GM12891 (cell line): ENCODE data around the gene UPP2.

Experiments used
- PAX5 ChIP-seq: IDR thresholded peaks from 2 replicates; pipeline ENCODE4 v1.6.1; 2011; ENCODE audit warnings: low read length, moderate library complexity, mild to moderate bottlenecking; ENCODE audit not compliant: insufficient read depth, severe bottlenecking
- POLR2A ChIP-seq: IDR thresholded peaks from 2 replicates; pipeline ENCODE4 v1.6.1; 2011; ENCODE audit warnings: low read depth, low read length, control low read depth
- POLR2AphosphoS5 ChIP-seq: IDR thresholded peaks from 2 replicates; pipeline ENCODE4 v1.6.1; 2011; ENCODE audit warnings: low read depth, low read length, control low read depth
- POU2F2 ChIP-seq: IDR thresholded peaks from 2 replicates; pipeline ENCODE4 v1.6.1; 2011; ENCODE audit warnings: low read depth, mild to moderate bottlenecking, control low read depth, low read length, moderate library complexity
- SPI1 ChIP-seq: IDR thresholded peaks from 2 replicates; pipeline ENCODE4 v1.6.1; 2011; ENCODE audit warnings: low read depth, low read length, control low read depth
- TAF1 ChIP-seq: IDR thresholded peaks from 2 replicates; pipeline ENCODE4 v1.6.1; 2011; ENCODE audit warnings: low read depth, low read length, control low read depth

GRCh38 chr2:158100411-158100810, 1.3 kb upstream of the UPP2 start:
- TF ChIP-seq POLR2AphosphoS5 = no peak
- no peak for TF ChIP-seq TAF1
- no peak for TF ChIP-seq POLR2A
- no peak for TF ChIP-seq SPI1
- TF ChIP-seq PAX5 = no peak
- no peak for TF ChIP-seq POU2F2
